Astrocyte (in vitro differentiated cells and primary cell): ENCODE measurements around the gene LYST. TPM values are rescaled to one million over a fixed set of nuclear protein-coding genes. Genes with fewer than 3 reads are reported as not detected.

Experiments used
- DNase-seq: peaks from one replicate; pipeline ENCODE4 v3.0.0-alpha.2; 2010; ENCODE audit warnings: low read depth
- FAIRE-seq: peaks from 2 replicates; lab custom pipeline; 2011; peaks lifted over from hg19 to GRCh38; lab: Jason Lieb, UNC
- H2AFZ ChIP-seq: 2 replicates; pipeline ENCODE4 v1.6.0; 2012; ENCODE audit warnings: low read depth, low read length, inconsistent platforms
- H3K27ac ChIP-seq: 2 replicates; pipeline ENCODE4 v1.5.1; 2011; ENCODE audit warnings: low read depth, low read length, inconsistent platforms
- H3K27me3 ChIP-seq: 2 replicates; pipeline ENCODE4 v1.6.0; 2011; ENCODE audit warnings: low read length, inconsistent platforms; ENCODE audit not compliant: insufficient read depth
- H3K36me3 ChIP-seq: 2 replicates; pipeline ENCODE4 v1.5.1; 2011; ENCODE audit warnings: low read length, inconsistent platforms; ENCODE audit not compliant: insufficient read depth
- H3K4me1 ChIP-seq: 2 replicates; pipeline ENCODE4 v1.5.1; 2011; ENCODE audit warnings: low read length, inconsistent platforms; ENCODE audit not compliant: insufficient read depth
- H3K4me2 ChIP-seq: 2 replicates; pipeline ENCODE4 v1.6.0; 2012; ENCODE audit warnings: low read length, inconsistent platforms
- H3K4me3 ChIP-seq: 2 replicates; pipeline ENCODE4 v1.5.1; 2011; ENCODE audit warnings: low read depth, mild to moderate bottlenecking, low read length, inconsistent platforms; ENCODE audit not compliant: insufficient read depth
- H3K79me2 ChIP-seq: 2 replicates; pipeline ENCODE4 v1.6.0; 2012; ENCODE audit warnings: mild to moderate bottlenecking, low read length, inconsistent platforms; ENCODE audit not compliant: insufficient read depth
- H3K9ac ChIP-seq: 2 replicates; pipeline ENCODE4 v1.6.0; 2012; ENCODE audit warnings: mild to moderate bottlenecking, low read length, inconsistent platforms
- H3K9me3 ChIP-seq: 2 replicates; pipeline ENCODE4 v1.5.1; 2012; ENCODE audit warnings: low read depth, mild to moderate bottlenecking, low read length, inconsistent platforms; ENCODE audit not compliant: insufficient read depth
- H4K20me1 ChIP-seq: 2 replicates; pipeline ENCODE4 v1.6.0; 2012; ENCODE audit warnings: low read length, inconsistent platforms; ENCODE audit not compliant: insufficient read depth
- H3K27ac Mint-ChIP-seq: one replicate; pipeline ENCODE4 v1.8.0; 2021; ENCODE audit warnings: mild to moderate bottlenecking, mixed read lengths; ENCODE audit not compliant: unreplicated experiment
- H3K27me3 Mint-ChIP-seq: one replicate; pipeline ENCODE4 v1.8.0; 2021; ENCODE audit warnings: low read depth, mixed read lengths; ENCODE audit not compliant: unreplicated experiment
- H3K36me3 Mint-ChIP-seq: one replicate; pipeline ENCODE4 v1.8.0; 2021; ENCODE audit warnings: low read depth, mixed read lengths; ENCODE audit not compliant: unreplicated experiment
- H3K4me1 Mint-ChIP-seq: one replicate; pipeline ENCODE4 v1.8.0; 2021; ENCODE audit warnings: low read depth, mixed read lengths; ENCODE audit not compliant: unreplicated experiment
- H3K4me3 Mint-ChIP-seq: one replicate; pipeline ENCODE4 v1.8.0; 2021; ENCODE audit warnings: mild to moderate bottlenecking, moderate library complexity, mixed read lengths; ENCODE audit not compliant: unreplicated experiment
- H3K9me3 Mint-ChIP-seq: one replicate; pipeline ENCODE4 v1.8.0; 2021; ENCODE audit warnings: mild to moderate bottlenecking, mixed read lengths; ENCODE audit not compliant: unreplicated experiment
- CTCF ChIP-seq: IDR thresholded peaks from 2 replicates; pipeline ENCODE4 v1.5.1; 2011; ENCODE audit warnings: low read depth, mild to moderate bottlenecking, inconsistent platforms, low read length, moderate library complexity; ENCODE audit not compliant: insufficient read depth
- EZH2 ChIP-seq: IDR thresholded peaks from 2 replicates; pipeline ENCODE4 v1.6.1; 2012; ENCODE audit warnings: mild to moderate bottlenecking, low read length, inconsistent platforms; ENCODE audit not compliant: insufficient read depth
- total RNA-seq: library from RNA; stranded (reverse); gene quantifications from 2 replicates; pipeline ENCODE4 v1.2.1, GENCODE V29; 2021

LYST gene
- total RNA-seq, 1 donor from 2014 or later = 15.7 TPM

- no peak overlapping the region for H3K4me3 ChIP-seq
- no peaks in the 10 kb centered on the region for H3K36me3 ChIP-seq
- H3K27me3 ChIP-seq = no peaks in the 10 kb centered on the region
- Mint-ChIP-seq H3K36me3 (peaks cover 61% of the 10 kb centered on the region), H3K9me3 (peaks cover 47% of the 10 kb centered on the region), H3K27ac (no peak overlapping the region), H3K4me1 (peaks cover 6% of the 10 kb centered on the region), H3K27me3 (no peaks in the 10 kb centered on the region), H3K4me3 (no peak overlapping the region)
- H2AFZ ChIP-seq = no peak overlapping the region
- H3K27ac ChIP-seq = no peak overlapping the region
- H3K79me2 ChIP-seq = no peaks in the 10 kb centered on the region
- no peaks in the 10 kb centered on the region for H3K4me1 ChIP-seq
- no peaks in the 10 kb centered on the region for H4K20me1 ChIP-seq
- TF ChIP-seq EZH2 = no peak
- no peak for TF ChIP-seq CTCF
- no peak overlapping the region for H3K4me2 ChIP-seq
- peaks cover 33% of the 10 kb centered on the region for H3K9me3 ChIP-seq
- FAIRE-seq (no peak), DNase-seq (no peak)
- H3K9ac ChIP-seq = no peak overlapping the region
Measured at GRCh38 chr1:235673981-235674380, 192.7 kb downstream of the LYST start.

- Histone ChIP-seq H3K27ac (no peak overlapping the region), H3K4me2 (no peak overlapping the region), H3K9ac (no peak overlapping the region), H4K20me1 (no peaks in the 10 kb centered on the region), H3K4me1 (no peaks in the 10 kb centered on the region), H2AFZ (no peak overlapping the region), H3K36me3 (no peaks in the 10 kb centered on the region), H3K4me3 (no peak overlapping the region), H3K9me3 (peaks cover 33% of the 10 kb centered on the region), H3K27me3 (no peaks in the 10 kb centered on the region), H3K79me2 (no peaks in the 10 kb centered on the region)
- no peak overlapping the region for H3K4me3 Mint-ChIP-seq
- H3K36me3 Mint-ChIP-seq = peaks cover 63% of the 10 kb centered on the region
- H3K4me1 Mint-ChIP-seq = peaks cover 6% of the 10 kb centered on the region
- FAIRE-seq (no peak), DNase-seq (no peak)
- H3K27ac Mint-ChIP-seq = no peak overlapping the region
- peaks cover 58% of the 10 kb centered on the region for H3K9me3 Mint-ChIP-seq
- H3K27me3 Mint-ChIP-seq = no peaks in the 10 kb centered on the region
- TF ChIP-seq CTCF = no peak
- TF ChIP-seq EZH2 = no peak
Measured at GRCh38 chr1:235671992-235672391, 194.7 kb downstream of the LYST start.

- no peaks in the 10 kb centered on the region for H3K4me1 ChIP-seq
- no peak overlapping the region for H3K4me2 ChIP-seq
- no peaks in the 10 kb centered on the region for H3K36me3 ChIP-seq
- FAIRE-seq (no peak), DNase-seq (peak; percentile 28)
- Mint-ChIP-seq H3K4me3 (no peak overlapping the region), H3K4me1 (peaks cover 6% of the 10 kb centered on the region), H3K9me3 (peaks cover 50% of the 10 kb centered on the region), H3K27me3 (no peaks in the 10 kb centered on the region), H3K36me3 (peaks cover 52% of the 10 kb centered on the region), H3K27ac (no peak overlapping the region)
- H3K4me3 ChIP-seq = no peak overlapping the region
- H4K20me1 ChIP-seq = no peaks in the 10 kb centered on the region
- H3K9ac ChIP-seq = no peak overlapping the region
- no peaks in the 10 kb centered on the region for H3K27me3 ChIP-seq
- H2AFZ ChIP-seq = no peak overlapping the region
- H3K27ac ChIP-seq = no peak overlapping the region
- H3K79me2 ChIP-seq = no peaks in the 10 kb centered on the region
- TF ChIP-seq CTCF = no peak
- H3K9me3 ChIP-seq = peaks cover 25% of the 10 kb centered on the region
Measured at GRCh38 chr1:235670157-235670776, 196.4 kb downstream of the LYST start.
